HL-60/S4 (cell line): ENCODE data around the gene SYT13.

ENCODE experiments used
- in situ Hi-C: fragments of 300-500 bp; cut with MboI; formaldehyde crosslinking; loops from 2 replicates; pipeline ENCODE4 v1.14.3; 2022; ENCODE audit warnings: low sequenced_read_pairs

The SYT13 gene

GRCh38 chr11:45224766-45225165, 61.4 kb downstream of the SYT13 start:
- in situ Hi-C loops: no loop called here

GRCh38 chr11:45223496-45223895, 62.6 kb downstream of the SYT13 start:
- in situ Hi-C loops: no loop called here

DNA sequence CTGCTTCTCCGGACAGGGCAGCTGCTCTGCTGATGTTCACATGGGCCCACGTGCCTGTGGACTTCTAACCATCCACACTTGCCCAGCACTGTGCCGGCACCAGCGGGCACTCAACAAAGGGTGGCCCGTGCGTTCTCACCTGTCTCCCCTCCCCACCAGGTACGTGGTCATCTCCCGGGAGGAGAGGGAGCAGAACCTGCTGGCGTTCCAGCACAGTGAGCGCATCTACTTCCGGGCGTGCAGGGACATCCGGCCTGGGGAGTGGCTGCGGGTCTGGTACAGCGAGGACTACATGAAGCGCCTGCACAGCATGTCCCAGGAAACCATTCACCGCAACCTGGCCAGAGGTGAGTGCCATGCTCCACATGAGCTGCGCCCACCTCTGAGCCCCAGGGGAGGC, 66.7 kb downstream of the SYT13 start:
- in situ Hi-C loops: no loop called here

DNA sequence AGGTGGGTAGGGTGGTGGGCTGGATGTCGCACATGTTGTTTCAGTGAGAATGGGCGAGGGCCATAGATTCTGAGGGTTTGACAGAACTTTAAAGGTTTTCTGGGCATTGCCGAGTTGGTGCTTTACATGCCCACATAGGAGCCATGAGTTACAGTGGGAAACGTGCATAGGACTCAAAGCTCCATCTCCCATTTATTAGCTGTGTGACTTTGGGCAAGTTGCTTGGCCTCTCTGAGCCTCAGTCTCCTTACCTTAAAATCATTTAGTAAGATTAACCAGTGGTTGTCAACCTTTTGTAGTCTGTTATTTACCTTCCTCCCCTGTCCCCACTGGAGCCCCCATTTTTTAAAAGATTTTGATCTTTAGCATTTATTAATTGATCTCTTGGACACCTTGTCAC, 67.4 kb downstream of the SYT13 start:
- in situ Hi-C loops: no loop called here

- in situ Hi-C loops: no loop called here
Observed at GRCh38 chr11:45217991-45218390, 68.2 kb downstream of the SYT13 start.

GRCh38 chr11:45216901-45217300, 69.2 kb downstream of the SYT13 start:
- in situ Hi-C loops: no loop called here

DNA sequence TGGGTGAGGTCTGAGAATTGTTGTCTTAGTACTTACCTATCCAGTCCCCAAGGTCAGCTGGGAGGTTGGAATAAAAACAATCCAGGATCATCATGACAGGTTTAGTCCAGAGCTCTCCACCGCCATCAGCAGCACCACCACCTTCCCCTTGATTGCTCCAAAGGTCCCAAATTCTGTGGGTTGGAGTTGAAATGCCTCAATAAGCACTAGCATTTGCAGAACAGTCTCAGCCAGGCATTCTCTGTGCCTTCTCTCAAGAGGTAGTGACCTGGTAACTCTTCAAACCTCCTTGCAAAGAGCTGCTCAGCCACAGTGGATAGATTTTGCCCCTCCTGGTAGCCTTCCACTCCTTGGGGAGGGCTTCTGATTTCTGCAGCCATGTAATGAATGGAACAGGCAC, 70.1 kb downstream of the SYT13 start:
- in situ Hi-C loops: no loop called here

DNA sequence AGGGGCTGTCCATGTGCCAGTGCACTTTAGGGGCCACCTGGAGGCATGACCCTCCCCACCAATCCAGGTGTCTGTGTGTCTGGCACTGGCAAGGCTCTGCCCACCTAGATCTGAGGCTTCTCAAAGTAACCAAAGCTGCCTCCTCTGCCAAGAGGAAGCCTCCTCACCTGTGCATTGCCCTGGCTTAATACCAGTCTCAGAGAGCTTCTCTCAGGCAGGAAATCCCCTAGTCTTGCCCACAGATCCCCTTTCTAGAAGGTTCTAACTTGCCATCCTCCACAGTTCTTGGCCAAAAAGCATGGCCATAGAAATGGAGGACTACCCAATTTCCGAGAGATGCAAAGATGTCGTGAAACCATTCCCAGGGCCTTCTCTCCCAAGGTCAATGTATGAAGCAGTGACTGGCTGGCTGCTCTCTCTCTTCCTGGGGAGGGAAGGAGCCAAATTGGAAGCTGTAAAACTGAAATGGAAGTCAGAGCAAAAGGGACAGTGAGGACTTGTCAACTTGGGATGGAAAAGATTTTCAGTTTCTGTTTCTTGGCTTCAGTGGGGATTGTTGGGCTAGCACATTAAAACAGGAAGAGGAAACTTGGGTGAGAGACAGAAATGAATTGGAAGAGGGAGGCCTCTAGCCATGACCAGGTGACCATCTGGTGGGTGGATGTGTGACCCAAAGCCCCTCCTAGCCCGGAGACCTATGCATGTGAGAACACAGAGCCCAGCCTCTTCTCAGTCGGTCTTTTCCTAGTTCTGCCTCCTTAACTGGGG, 70.9 kb downstream of the SYT13 start:
- in situ Hi-C loops: no loop called here

DNA sequence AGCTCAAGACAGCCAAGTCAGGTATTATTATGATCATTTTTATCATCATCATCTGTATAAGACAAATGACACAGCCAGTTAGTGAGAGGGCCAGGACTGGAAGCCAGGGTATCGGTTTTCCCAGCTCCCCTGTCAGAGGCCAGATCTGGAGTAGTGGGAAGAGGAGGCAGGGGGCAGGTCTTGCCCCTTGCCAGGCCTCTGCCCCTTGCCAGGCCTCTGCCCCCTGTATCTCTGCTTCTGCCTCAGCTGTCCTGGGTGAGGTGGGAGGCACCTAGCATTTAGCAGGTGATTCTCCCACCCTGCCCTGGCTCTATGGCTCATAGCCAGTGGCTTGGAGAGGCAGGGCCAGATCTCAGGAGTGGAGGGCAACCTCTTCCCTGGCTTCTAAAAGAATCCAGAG, 72.4 kb downstream of the SYT13 start:
- in situ Hi-C loops: no loop called here

DNA sequence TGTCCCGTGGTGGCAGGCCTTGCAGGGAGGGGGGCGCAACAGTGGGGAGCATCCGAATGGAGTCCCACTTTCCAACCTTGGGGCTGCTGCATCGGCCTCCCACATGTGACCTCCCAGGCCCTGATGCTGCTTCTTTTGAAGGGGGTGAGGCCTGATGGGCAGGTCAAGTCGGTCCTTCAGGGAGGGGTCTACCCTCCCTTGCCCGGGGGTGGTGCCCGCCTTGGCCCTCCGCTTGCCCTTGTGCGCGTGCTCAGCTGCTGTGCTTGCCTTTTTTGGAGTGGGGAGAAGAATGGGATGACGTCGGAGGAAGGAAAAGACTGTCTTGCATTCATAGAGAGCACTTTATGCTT, 72.8 kb downstream of the SYT13 start:
- in situ Hi-C loops: no loop called here

- in situ Hi-C loops: no loop called here
Observed at GRCh38 chr11:45212566-45213315, 73.4 kb downstream of the SYT13 start.

DNA sequence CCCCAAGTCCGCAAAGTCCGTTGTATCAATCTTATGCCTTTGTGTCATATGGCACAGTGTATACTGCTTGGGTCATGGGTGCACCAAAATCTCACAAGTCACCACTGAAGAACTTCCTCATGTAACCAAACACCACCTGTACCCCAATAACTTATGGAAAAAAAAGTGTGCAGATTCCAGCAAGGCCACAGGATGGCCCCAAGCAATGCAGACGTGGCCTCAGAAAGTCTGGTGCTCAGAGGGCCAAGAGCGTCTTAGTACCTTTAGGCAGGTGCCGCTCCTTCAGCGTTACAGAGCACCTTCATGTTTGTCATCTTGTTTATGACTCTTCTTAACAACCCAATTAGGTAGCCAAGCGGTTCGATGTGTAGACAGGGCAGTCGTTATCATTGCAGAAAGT, 74.4 kb downstream of the SYT13 start:
- in situ Hi-C loops: no loop called here

DNA sequence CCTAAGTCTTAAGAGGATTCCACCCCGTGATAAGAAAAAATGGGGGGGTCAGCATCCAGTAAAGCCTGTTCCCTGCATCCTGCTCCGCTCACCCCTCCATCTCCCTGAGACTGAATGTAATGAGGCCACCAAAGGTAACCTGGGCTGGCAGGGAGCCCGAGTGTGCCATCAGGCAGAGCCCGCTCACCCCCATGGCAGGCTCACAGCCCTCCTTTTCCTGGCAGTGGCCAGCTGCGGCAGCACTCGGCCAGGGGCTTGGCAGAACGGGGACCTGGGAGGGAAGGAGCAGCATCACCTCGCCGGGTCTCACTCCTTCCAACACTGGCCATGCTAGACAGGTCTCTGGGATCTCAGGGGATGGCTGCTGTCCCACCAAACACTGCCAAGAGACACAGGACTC, 75.3 kb downstream of the SYT13 start:
- in situ Hi-C loops: no loop called here

DNA sequence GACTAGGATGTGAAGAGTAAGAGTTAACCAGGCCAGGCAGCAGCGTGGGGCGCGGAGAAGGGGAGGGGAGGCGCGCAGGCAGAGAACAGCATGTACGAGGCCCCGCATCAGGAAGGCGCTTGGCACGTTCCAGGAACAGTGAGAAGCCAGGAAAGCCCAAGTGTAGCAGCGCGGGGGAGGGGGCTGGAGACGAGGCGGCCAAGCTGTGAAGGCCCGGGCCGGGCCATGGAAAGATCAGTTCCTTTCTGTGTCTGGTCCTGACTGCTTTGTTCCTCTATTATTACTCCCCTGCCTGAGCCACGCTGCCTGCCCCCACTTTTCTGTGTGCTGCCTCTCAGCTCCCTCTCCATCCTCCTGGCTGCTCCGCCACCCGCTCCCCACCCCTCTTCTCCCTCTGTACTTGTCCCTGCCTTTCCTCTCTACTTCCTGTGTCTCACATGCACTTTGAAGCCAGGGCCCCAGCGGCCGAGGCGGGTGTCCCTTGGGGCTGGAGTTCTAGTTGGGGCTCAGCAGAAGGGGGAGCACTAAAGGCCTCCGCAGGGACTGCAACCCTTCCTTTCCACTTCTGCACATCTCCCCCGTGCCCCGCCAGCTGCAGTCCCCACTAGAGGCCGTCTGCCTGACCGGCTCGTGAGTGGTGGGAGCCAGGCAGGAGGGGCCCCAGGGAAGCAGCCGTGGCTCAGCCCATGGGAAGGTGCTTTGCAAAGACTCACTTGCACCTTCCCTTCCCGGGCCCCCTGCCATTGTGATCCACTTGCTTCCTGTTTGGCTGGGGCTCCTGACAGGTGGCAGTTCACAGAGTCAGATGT, 76.0 kb downstream of the SYT13 start:
- in situ Hi-C loops: no loop called here

GRCh38 chr11:45209000-45209879, 76.9 kb downstream of the SYT13 start:
- in situ Hi-C loops: no loop called here

- in situ Hi-C loops: no loop called here
Observed at GRCh38 chr11:45208135-45208534, 78.0 kb downstream of the SYT13 start.

DNA sequence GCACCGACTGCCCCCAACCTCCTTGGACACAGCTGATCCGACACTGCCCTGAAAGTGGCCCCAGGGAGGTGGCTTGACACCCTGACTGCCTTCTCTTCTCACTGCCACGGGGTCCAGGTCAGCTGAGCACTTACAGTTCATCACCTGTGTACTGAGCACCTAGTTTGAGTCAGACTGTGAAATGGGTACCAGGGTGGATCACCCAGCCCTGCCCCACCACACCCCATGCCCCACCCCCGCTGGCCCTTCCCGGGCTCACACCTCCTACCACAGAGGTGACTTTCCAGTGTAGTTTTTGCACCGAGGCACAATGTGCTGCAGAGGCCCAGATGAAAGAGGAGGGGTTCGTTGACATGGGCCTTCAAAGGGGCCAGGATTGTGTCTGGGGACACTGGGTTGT, 80.2 kb downstream of the SYT13 start:
- in situ Hi-C loops: no loop called here

GRCh38 chr11:45204761-45205160, 81.4 kb downstream of the SYT13 start:
- in situ Hi-C loops: no loop called here

DNA sequence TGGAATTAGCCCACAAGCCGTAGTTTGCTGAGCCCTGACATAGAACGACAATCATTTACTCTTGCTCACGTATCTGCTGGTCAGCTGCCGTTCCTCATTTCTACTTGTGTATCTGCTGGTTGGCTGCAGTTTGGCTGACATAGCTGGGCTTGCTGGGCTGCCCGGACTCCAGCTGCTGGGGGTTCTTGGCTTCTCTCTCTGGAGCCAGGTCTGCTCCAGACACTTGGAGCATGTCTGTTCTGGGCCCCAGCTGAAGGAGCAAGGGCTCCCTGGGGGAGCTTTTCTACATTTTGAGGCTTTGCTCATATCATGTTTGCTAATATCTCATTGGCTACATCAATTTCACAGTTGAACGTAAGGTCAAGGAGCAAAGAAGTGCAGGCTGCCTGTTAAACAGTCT, 92.4 kb downstream of the SYT13 start:
- in situ Hi-C loops: no loop called here
